GM18526 (cell line): ENCODE measurements around the gene KCNJ9.

ENCODE experiments used
- POLR2A ChIP-seq: IDR thresholded peaks from 3 replicates; pipeline ENCODE4 v1.6.1; 2011; ENCODE audit not compliant: insufficient read length; ENCODE audit errors: extremely low read depth

KCNJ9 gene

GRCh38 chr1:160078512-160079195 is 2.7 kb upstream of the KCNJ9 start:
- TF ChIP-seq POLR2A = no peak

GRCh38 chr1:160079448-160079847 is 1.9 kb upstream of the KCNJ9 start:
- TF ChIP-seq POLR2A = no peak

- TF ChIP-seq POLR2A = no peak
Observed at GRCh38 chr1:160080381-160081100, 797 bp upstream of the KCNJ9 start.

GRCh38 chr1:160082487-160082886 is 1.1 kb downstream of the KCNJ9 start:
- no peak for TF ChIP-seq POLR2A

GRCh38 chr1:160082926-160083325 is 1.6 kb downstream of the KCNJ9 start:
- TF ChIP-seq POLR2A = no peak

- TF ChIP-seq POLR2A = no peak
Observed at GRCh38 chr1:160083968-160084770, 2.8 kb downstream of the KCNJ9 start.

- TF ChIP-seq POLR2A = no peak
Observed at GRCh38 chr1:160084771-160085321, 3.5 kb downstream of the KCNJ9 start.

- TF ChIP-seq POLR2A = no peak
Observed at GRCh38 chr1:160085686-160086455, 4.5 kb downstream of the KCNJ9 start.

GRCh38 chr1:160086456-160086892 is 5.1 kb downstream of the KCNJ9 start:
- no peak for TF ChIP-seq POLR2A

GRCh38 chr1:160087118-160087662 is 5.9 kb downstream of the KCNJ9 start:
- TF ChIP-seq POLR2A = no peak

GRCh38 chr1:160089883-160090282 is 8.5 kb downstream of the KCNJ9 start:
- no peak for TF ChIP-seq POLR2A

GRCh38 chr1:160090760-160091159 is 9.4 kb downstream of the KCNJ9 start:
- TF ChIP-seq POLR2A = no peak

GRCh38 chr1:160091666-160092223 is 10.4 kb downstream of the KCNJ9 start:
- TF ChIP-seq POLR2A = no peak

GRCh38 chr1:160092366-160093068 is 11.2 kb downstream of the KCNJ9 start:
- no peak for TF ChIP-seq POLR2A
